Medulla oblongata (tissue), 1 donor: ENCODE results near the gene IFNA14.
"Not testable (repeated sequence)": the region's sequence is repeated elsewhere in the genome, so short reads cannot be mapped to it uniquely, and the experiment has no call there.

Experiments used
- DNase-seq: peaks from one replicate; pipeline ENCODE4 v3.0.0-alpha.2; 2015; ENCODE audit errors: extremely low spot score

IFNA14 gene

DNA sequence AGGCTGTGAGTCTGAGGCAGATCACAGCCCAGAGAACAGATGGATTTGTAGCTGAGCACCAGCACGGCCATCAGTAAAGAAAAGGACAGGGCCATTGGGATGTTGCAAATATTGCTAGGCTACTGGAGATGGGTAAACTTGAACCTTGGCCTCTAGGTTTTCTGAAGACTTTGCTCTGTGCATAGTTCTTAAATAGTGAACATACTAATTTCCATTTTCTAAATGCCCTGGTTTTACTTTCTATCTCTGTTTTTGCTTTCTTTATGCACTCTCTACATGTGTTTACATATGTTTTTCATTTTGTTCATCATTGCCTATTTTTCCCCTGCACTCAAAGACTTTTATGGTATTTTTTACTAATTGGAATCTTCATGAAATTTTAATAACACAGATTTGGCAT, 22.6 kb downstream of the IFNA14 start, which contains the start of gene IFNA16:
TSS of gene IFNA16 (minus strand) at position 101 of the 400 bp plus-strand sequence. CDS start at position 95, 6 bp downstream.
- DNase-seq, result not testable (repeated sequence)

DNA sequence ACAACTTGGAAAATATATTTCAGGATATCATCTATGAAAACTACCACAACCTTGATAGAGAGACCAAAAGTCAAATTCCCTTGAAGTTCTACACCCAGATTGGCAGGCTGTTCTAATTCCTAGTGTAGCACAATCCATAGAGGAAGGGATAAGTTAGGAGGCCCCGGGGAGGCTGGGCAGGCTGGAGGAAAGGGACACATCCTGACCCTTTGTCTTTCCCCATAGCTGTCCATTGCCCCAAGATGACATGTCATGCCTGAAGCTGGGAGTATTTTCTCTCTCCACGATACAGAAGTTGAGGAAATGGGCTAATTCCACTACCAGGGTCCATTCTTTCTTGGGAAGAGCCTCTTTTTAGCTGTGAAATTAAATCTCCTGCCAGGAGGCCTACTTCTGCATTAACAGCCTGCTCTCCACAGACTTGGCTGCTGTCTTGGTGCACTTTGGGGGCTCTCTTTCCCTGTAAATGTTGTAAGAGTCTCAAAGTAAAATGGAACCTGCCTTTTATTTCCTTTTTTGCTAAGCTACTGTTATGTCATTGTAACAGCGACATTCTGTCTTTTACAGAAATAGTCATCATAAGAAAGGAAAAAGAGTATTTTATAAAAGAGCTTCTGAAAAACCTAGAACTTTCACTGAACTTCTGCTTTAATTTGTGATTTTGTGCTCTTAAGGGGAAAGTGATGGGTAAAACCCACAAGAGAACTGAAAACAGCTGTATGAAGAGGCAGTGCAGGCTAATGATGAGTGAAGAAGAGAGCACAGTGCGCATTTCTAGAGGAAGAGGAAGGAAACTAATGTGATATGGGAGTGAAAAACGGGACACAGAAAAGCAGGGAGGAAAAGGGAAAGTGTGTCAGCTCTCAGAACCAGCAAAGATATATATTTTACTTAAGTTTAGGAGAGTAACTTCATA, 26.1 kb downstream of the IFNA14 start:
- peak; percentile 9 for DNase-seq

DNA sequence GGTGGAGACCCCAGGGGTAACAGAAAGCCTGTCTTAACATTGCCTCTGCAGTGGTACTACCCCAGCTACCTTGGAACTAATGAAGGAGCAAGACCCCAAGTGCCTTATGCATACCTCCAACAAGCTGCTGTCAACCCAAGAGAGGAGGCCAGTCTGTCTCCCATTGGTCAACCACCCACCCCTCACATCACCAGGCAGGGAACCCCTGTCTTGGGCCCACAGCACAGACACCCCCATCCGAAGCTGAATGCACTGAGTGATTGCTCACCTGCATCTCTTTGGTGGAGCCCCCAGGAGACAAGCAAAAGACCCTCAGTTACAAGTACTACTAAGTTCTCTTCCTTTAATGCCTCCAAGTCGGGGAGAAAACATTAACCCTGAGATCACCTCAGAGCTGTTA, 27.6 kb downstream of the IFNA14 start:
- not testable (repeated sequence) for DNase-seq

DNA sequence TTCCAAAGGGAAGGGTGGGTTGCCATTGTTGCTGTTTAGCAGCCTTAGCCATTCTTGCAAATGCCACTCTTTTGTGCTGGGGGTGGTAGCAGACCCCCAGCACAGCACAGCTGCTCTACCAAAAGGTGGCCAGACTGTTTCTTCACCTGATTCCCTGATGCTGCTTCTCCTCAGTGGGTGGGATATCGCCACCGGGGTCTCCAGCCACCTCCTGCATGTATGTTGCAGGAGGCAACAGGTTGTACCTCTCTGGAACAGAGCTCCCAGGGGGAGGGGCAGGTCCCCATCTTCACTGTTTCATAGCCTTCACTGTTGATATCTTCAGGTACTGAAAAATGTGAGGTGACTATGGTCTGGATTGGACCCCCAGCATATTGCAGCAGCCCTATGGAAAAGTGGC, 29.0 kb downstream of the IFNA14 start:
- not testable (repeated sequence) for DNase-seq

DNA sequence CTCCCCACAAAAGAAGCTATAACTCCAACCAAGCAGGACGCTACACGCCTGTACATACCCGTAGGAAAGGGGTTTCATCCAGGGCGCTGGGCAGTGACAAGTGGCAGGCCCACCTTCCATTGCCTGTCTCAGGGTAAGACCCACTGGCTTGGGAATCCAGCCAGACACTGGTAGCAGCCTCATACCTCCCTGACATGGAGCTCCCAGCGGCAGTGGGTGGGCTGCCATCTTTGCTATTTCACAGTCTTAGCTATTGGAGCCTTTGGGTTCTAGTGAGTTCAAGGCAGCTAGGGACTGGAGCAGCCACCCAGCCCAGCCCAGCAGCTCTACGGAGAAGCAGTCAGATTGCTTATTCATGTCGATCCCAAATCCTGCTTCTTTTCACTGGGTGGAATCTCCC, 29.5 kb downstream of the IFNA14 start:
- no peak for DNase-seq

DNA sequence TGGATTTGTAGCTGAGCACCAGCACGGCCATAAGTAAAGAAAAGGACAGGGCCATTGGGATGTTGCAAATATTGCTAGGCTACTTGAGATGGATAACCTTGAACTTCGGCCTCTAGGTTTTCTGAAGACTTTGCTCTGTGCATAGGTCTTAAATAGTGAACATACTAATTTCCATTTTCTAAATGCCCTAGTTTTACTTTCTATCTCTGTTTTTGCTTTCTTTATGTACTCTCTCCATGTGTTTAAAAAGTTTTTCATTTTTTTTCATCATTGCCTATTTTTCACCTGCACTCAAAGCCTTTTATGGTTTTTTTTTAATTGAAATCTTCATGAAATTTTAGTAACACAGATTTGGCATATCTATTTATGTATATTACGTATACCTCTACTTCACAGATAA, 32.8 kb downstream of the IFNA14 start, which contains the start of gene IFNA10:
TSS of gene IFNA10 (minus strand) at position 101 of the 400 bp plus-strand sequence. CDS start at position 55, 46 bp downstream.
- DNase-seq, result not testable (repeated sequence)

DNA sequence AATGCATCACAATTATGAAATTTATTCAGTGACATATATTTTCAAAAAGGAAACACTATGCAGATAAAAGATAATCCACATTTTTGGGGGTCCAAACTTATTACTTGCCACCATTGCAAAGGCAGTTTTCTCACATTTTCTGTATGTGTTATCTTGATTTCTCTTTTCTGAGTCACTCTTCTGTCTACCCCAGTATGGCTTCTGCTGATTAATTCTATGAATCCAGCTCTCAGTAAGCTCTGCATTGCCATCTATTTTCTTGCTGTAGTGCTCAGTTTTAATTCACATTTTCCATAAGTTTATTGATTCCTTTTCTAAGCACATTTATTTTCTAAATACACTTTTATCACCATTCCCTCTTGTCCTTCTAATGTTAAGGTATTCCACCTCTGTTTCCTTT, 34.6 kb downstream of the IFNA14 start:
- no peak for DNase-seq

DNA sequence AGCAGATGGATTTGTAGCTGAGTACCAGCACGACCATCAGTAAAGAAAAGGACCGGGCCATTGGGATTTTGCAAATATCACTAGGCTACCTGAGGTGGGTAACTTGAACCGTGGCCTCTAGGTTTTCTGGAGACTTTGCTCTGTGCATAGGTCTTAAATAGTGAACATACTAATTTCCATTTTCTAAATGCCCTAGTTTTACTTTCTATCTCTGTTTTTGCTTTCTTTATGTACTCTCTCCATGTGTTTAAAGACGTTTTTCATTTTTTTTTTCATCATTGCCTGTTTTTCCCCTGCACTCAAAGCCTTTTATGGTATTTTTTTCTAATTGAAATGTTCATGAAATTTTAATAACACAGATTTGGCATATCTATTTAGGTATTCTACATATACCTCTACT, 37.7 kb downstream of the IFNA14 start, which contains the start of gene IFNA7:
TSS of gene IFNA7 (minus strand) at position 101 of the 400 bp plus-strand sequence. CDS start at position 61, 40 bp downstream.
- not testable (repeated sequence) for DNase-seq

DNA sequence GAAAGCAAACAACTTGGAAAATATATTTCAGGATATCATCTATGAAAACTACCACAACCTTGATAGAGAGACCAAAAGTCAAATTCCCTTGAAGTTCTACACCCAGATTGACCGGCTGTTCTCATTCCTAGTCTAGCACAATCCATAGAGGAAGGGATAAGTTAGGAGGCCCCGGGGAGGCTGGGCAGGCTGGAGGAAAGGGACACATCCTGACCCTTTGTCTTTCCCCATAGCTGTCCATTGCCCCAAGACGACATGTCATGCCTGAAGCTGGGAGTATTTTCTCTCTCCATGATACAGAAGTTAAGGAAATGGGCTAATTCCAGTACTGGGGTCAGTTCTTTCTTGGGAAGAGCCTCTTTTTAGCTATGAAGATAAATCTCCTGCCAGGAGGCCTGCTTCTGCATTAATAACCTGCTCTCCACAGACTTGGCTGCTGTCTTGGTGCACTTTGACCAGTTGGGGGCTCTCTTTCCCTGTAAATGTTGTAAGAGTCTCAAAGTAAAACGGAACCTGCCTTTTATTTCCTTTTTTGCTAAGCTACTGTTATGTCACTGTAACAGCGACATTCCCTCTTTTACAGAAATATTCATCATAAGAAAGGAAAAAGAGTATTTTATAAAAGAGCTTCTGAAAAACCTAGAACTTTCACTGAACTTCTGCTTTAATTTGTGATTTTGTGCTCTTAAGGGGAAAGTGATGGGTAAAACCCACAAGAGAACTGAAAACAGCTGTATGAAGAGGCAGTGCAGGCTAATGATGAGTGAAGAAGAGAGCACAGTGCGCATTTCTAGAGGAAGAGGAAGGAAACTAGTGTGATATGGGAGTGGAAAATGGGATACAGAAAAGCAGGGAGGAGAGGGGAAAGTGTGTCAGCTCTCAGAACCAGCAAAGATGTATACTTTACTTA, 44.7 kb downstream of the IFNA14 start:
- peak; percentile 43 for DNase-seq
